GM23338 (cell line): ENCODE data around the gene KRTAP10-12. TPM values are rescaled to one million over a fixed set of nuclear protein-coding genes. Genes with fewer than 3 reads are reported as not detected.

Experiments used
- ATAC-seq: fragments of 200-7000 bp; cut with Tn5 transposase; 3 replicates; pipeline ENCODE4 v1.9.1; 2020
- DNase-seq: peaks from one replicate; pipeline ENCODE4 v3.0.0-alpha.2; 2015; ENCODE audit warnings: low spot score
- H2AFZ ChIP-seq: fragments of 200-600 bp; sonication (generic); 2 replicates; pipeline ENCODE4 v1.8.0; 2016; ENCODE audit warnings: antibody characterized with exemption, mild to moderate bottlenecking, moderate library complexity
- H3F3A ChIP-seq: fragments of 200-600 bp; sonication (generic); replicated peaks from 2 replicates; pipeline ENCODE4 v1.8.0; 2017; ENCODE audit warnings: antibody characterized with exemption, mixed run types, low read depth
- H3K27ac ChIP-seq: fragments of 200-600 bp; sonication (generic); 2 replicates; pipeline ENCODE4 v1.6.1; 2016; ENCODE audit warnings: low read depth
- H3K27me3 ChIP-seq: fragments of 200-600 bp; sonication (generic); 2 replicates; pipeline ENCODE4 v1.8.0; 2016; ENCODE audit warnings: mild to moderate bottlenecking, mixed run types, moderate library complexity; ENCODE audit not compliant: insufficient read depth
- H3K36me3 ChIP-seq: fragments of 200-600 bp; sonication (generic); 2 replicates; pipeline ENCODE4 v1.8.0; 2016; ENCODE audit warnings: mild to moderate bottlenecking; ENCODE audit not compliant: insufficient read depth
- H3K4me1 ChIP-seq: fragments of 200-600 bp; sonication (generic); 2 replicates; pipeline ENCODE4 v1.8.0; 2016; ENCODE audit warnings: mild to moderate bottlenecking, moderate library complexity; ENCODE audit not compliant: insufficient read depth
- H3K4me2 ChIP-seq: fragments of 200-600 bp; sonication (generic); 2 replicates; pipeline ENCODE4 v1.7.1; 2017; ENCODE audit warnings: mixed run types
- H3K4me3 ChIP-seq: fragments of 200-600 bp; sonication (generic); 2 replicates; pipeline ENCODE4 v1.6.1; 2016; ENCODE audit warnings: mixed run types
- H3K79me2 ChIP-seq: fragments of 200-600 bp; sonication (generic); replicated peaks from 2 replicates; pipeline ENCODE4 v1.8.0; 2017; ENCODE audit warnings: mild to moderate bottlenecking; ENCODE audit not compliant: insufficient read depth
- H3K9me2 ChIP-seq: fragments of 200-600 bp; sonication (generic); 2 replicates; pipeline ENCODE4 v1.8.0; 2017; ENCODE audit not compliant: insufficient read depth
- H4K20me1 ChIP-seq: fragments of 200-600 bp; sonication (generic); replicated peaks from 2 replicates; pipeline ENCODE4 v1.8.0; 2017; ENCODE audit warnings: mild to moderate bottlenecking; ENCODE audit not compliant: insufficient read depth
- H3K27ac Mint-ChIP-seq: 2 replicates; pipeline ENCODE4 v1.8.0; 2020; ENCODE audit warnings: inconsistent platforms, mild to moderate bottlenecking, moderate library complexity, mixed read lengths
- H3K27me3 Mint-ChIP-seq: 3 replicates; pipeline ENCODE4 v1.8.0; 2022; ENCODE audit warnings: low read depth, mild to moderate bottlenecking, moderate library complexity, mixed read lengths, inconsistent platforms; ENCODE audit not compliant: insufficient read depth, poor library complexity
- H3K36me3 Mint-ChIP-seq: 3 replicates; pipeline ENCODE4 v1.8.0; 2021; ENCODE audit warnings: low read depth, mild to moderate bottlenecking, inconsistent platforms, moderate library complexity, mixed read lengths
- H3K4me1 Mint-ChIP-seq: 3 replicates; pipeline ENCODE4 v1.8.0; 2020; ENCODE audit warnings: mild to moderate bottlenecking, inconsistent platforms, mixed read lengths
- H3K4me3 Mint-ChIP-seq: 3 replicates; pipeline ENCODE4 v1.8.0; 2021; ENCODE audit warnings: moderate library complexity, mild to moderate bottlenecking, inconsistent platforms, mixed read lengths
- H3K9me3 Mint-ChIP-seq: 3 replicates; pipeline ENCODE4 v1.8.0; 2020; ENCODE audit warnings: moderate library complexity, mild to moderate bottlenecking, inconsistent platforms, mixed read lengths
- CREB1 ChIP-seq: fragments of 250-450 bp; sonication (Bioruptor Pico); IDR thresholded peaks from 2 replicates; pipeline ENCODE4 v1.5.0; 2020; ENCODE audit warnings: low read depth, mild to moderate bottlenecking, moderate library complexity
- EZH2 ChIP-seq: fragments of 200-600 bp; sonication (generic); IDR thresholded peaks from one replicate; pipeline ENCODE4 v1.8.0; 2017; ENCODE audit warnings: antibody characterized with exemption, mild to moderate bottlenecking, low read depth; ENCODE audit not compliant: unreplicated experiment
- EZH2phosphoT487 ChIP-seq: fragments of 200-600 bp; sonication (generic); IDR thresholded peaks from one replicate; pipeline ENCODE4 v1.8.1; 2018; ENCODE audit warnings: antibody characterized with exemption; ENCODE audit not compliant: unreplicated experiment
- JUNB ChIP-seq: IDR thresholded peaks from one replicate; pipeline ENCODE4 v1.6.1; 2016; ENCODE audit warnings: antibody characterized with exemption; ENCODE audit not compliant: unreplicated experiment
- NANOG ChIP-seq: IDR thresholded peaks from 2 replicates; pipeline ENCODE4 v1.6.1; 2016; ENCODE audit warnings: antibody characterized with exemption, borderline replicate concordance
- STAT1 ChIP-seq: IDR thresholded peaks from one replicate; pipeline ENCODE4 v1.6.1; 2016; ENCODE audit warnings: antibody characterized with exemption; ENCODE audit not compliant: unreplicated experiment
- ZNF114 ChIP-seq: fragments of 250-450 bp; sonication (Bioruptor Pico); IDR thresholded peaks from 2 replicates; pipeline ENCODE4 v1.5.0; 2020; ENCODE audit warnings: mild to moderate bottlenecking, moderate library complexity
- ZNF331 ChIP-seq: fragments of 250-450 bp; sonication (Bioruptor Pico); IDR thresholded peaks from 2 replicates; pipeline ENCODE4 v1.5.0; 2020; ENCODE audit warnings: low read depth, mild to moderate bottlenecking, moderate library complexity
- polyA plus RNA-seq: library from polyadenylated mRNA; unstranded; fragments of >200 nt; fragmentation: Nextera tagmentation; extraction: Ambion mirVana; gene quantifications from 2 replicates; pipeline ENCODE4 v1.2.1, GENCODE V29; 2016
- total RNA-seq: library from RNA; depleted of rRNA; stranded (reverse); fragments of >200 nt; shearing (Covaris generic); gene quantifications from 2 replicates; pipeline ENCODE4 v1.2.3, GENCODE V29; 2014
- TF ChIP-seq, protein P1 (sequence below): IDR thresholded peaks from one replicate; pipeline ENCODE4 v1.6.1; 2018; ENCODE audit warnings: antibody characterized with exemption; ENCODE audit not compliant: unreplicated experiment
- TF ChIP-seq, protein P2 (sequence below): IDR thresholded peaks from 2 replicates; pipeline ENCODE4 v1.6.1; 2016; ENCODE audit warnings: antibody characterized with exemption
- TF ChIP-seq, protein P3 (sequence below): fragments of 250-450 bp; sonication (Bioruptor Pico); IDR thresholded peaks from 2 replicates; pipeline ENCODE4 v1.5.0; 2020; ENCODE audit warnings: mild to moderate bottlenecking, moderate library complexity
- TF ChIP-seq, protein P4 (sequence below), 2 experiments: fragments of 200-600 bp in 1 of 2; sonication (generic) in 1 of 2; conservative IDR thresholded peaks; 2 replicates each; pipeline versions ENCODE4 v1.5.1 to v1.6.1; 2016 to 2017; ENCODE audit warnings: antibody characterized with exemption in 2 of 2, low read depth in 2 of 2, mild to moderate bottlenecking in 2 of 2, moderate library complexity in 1 of 2

The KRTAP10-12 gene
- total and polyA plus RNA-seq, 2 experiments from 2014 or later, result not detected

DNA sequence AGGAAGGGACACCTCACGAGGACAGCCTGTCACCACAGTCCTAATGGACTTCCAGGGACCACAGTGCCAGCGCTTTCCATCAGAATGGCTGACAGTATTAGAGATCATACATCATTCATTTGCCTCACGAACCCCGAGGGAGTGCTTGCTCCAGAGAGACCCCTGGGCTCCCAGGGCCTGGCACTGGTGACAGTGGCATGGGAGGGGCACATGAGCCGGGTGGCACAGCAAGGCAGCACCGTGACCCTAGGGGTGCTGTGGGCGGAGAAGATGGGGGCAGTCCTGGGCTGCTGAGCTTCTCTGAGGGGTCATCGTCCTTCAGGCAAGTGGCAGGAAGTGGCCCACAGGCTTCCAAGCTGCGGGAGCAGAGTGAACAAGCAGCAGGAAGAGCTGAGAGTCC, 30.8 kb downstream of the KRTAP10-12 start (continued):
- TF ChIP-seq, protein P1, sequence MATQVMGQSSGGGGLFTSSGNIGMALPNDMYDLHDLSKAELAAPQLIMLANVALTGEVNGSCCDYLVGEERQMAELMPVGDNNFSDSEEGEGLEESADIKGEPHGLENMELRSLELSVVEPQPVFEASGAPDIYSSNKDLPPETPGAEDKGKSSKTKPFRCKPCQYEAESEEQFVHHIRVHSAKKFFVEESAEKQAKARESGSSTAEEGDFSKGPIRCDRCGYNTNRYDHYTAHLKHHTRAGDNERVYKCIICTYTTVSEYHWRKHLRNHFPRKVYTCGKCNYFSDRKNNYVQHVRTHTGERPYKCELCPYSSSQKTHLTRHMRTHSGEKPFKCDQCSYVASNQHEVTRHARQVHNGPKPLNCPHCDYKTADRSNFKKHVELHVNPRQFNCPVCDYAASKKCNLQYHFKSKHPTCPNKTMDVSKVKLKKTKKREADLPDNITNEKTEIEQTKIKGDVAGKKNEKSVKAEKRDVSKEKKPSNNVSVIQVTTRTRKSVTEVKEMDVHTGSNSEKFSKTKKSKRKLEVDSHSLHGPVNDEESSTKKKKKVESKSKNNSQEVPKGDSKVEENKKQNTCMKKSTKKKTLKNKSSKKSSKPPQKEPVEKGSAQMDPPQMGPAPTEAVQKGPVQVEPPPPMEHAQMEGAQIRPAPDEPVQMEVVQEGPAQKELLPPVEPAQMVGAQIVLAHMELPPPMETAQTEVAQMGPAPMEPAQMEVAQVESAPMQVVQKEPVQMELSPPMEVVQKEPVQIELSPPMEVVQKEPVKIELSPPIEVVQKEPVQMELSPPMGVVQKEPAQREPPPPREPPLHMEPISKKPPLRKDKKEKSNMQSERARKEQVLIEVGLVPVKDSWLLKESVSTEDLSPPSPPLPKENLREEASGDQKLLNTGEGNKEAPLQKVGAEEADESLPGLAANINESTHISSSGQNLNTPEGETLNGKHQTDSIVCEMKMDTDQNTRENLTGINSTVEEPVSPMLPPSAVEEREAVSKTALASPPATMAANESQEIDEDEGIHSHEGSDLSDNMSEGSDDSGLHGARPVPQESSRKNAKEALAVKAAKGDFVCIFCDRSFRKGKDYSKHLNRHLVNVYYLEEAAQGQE, result no peak
- TF ChIP-seq, protein P2, sequence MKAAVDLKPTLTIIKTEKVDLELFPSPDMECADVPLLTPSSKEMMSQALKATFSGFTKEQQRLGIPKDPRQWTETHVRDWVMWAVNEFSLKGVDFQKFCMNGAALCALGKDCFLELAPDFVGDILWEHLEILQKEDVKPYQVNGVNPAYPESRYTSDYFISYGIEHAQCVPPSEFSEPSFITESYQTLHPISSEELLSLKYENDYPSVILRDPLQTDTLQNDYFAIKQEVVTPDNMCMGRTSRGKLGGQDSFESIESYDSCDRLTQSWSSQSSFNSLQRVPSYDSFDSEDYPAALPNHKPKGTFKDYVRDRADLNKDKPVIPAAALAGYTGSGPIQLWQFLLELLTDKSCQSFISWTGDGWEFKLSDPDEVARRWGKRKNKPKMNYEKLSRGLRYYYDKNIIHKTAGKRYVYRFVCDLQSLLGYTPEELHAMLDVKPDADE, result no peak
- no peak for TF ChIP-seq JUNB

DNA sequence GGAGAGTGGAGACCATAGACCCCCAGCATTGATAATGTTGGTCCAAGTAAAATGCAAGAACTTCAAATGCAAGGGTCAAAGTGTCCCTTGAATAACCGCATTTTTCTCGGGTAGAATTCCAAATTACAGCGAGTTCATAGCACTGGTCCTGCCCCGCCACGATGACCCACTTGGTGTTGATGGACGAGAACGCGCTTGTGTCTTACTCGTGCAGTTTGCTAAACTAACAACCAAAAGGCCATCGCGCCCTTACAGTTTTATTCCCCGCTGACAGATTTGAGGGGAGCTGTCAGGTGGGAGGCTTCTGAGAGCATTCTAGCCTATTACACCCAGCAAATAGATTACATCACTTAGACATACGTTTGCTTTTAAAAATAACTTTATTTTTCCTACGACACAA, 31.7 kb downstream of the KRTAP10-12 start:
- H3K27ac Mint-ChIP-seq, result no peak overlapping the region
- no peak overlapping the region for H3K4me3 ChIP-seq
- H4K20me1 ChIP-seq, result no peaks in the 10 kb centered on the region
- no peak overlapping the region for H3K4me2 ChIP-seq
- no peaks in the 10 kb centered on the region; the same call in 1 of the 2 replicates for H3K4me1 ChIP-seq
- no peaks in the 10 kb centered on the region for H3F3A ChIP-seq
- ATAC-seq (no peak), DNase-seq (no peak)
- H3K27me3 ChIP-seq, result peaks cover 8% of the 10 kb centered on the region
- no peaks in the 10 kb centered on the region for H3K36me3 ChIP-seq
- H3K4me3 Mint-ChIP-seq, result no peak overlapping the region
- peaks cover 10% of the 10 kb centered on the region; the same call in 2 of the 3 replicates for H3K9me3 Mint-ChIP-seq
- H3K79me2 ChIP-seq, result no peaks in the 10 kb centered on the region
- peaks cover 27% of the 10 kb centered on the region for H3K27me3 Mint-ChIP-seq
- no peak overlapping the region for H3K27ac ChIP-seq
- no peaks in the 10 kb centered on the region for H3K9me2 ChIP-seq
- no peak overlapping the region for H2AFZ ChIP-seq
- H3K4me1 Mint-ChIP-seq, result peaks cover 5% of the 10 kb centered on the region; the same call in 2 of the 3 replicates
- peaks cover 9% of the 10 kb centered on the region; the same call in 1 of the 3 replicates for H3K36me3 Mint-ChIP-seq
- TF ChIP-seq NANOG, result no peak
- TF ChIP-seq, protein P3, sequence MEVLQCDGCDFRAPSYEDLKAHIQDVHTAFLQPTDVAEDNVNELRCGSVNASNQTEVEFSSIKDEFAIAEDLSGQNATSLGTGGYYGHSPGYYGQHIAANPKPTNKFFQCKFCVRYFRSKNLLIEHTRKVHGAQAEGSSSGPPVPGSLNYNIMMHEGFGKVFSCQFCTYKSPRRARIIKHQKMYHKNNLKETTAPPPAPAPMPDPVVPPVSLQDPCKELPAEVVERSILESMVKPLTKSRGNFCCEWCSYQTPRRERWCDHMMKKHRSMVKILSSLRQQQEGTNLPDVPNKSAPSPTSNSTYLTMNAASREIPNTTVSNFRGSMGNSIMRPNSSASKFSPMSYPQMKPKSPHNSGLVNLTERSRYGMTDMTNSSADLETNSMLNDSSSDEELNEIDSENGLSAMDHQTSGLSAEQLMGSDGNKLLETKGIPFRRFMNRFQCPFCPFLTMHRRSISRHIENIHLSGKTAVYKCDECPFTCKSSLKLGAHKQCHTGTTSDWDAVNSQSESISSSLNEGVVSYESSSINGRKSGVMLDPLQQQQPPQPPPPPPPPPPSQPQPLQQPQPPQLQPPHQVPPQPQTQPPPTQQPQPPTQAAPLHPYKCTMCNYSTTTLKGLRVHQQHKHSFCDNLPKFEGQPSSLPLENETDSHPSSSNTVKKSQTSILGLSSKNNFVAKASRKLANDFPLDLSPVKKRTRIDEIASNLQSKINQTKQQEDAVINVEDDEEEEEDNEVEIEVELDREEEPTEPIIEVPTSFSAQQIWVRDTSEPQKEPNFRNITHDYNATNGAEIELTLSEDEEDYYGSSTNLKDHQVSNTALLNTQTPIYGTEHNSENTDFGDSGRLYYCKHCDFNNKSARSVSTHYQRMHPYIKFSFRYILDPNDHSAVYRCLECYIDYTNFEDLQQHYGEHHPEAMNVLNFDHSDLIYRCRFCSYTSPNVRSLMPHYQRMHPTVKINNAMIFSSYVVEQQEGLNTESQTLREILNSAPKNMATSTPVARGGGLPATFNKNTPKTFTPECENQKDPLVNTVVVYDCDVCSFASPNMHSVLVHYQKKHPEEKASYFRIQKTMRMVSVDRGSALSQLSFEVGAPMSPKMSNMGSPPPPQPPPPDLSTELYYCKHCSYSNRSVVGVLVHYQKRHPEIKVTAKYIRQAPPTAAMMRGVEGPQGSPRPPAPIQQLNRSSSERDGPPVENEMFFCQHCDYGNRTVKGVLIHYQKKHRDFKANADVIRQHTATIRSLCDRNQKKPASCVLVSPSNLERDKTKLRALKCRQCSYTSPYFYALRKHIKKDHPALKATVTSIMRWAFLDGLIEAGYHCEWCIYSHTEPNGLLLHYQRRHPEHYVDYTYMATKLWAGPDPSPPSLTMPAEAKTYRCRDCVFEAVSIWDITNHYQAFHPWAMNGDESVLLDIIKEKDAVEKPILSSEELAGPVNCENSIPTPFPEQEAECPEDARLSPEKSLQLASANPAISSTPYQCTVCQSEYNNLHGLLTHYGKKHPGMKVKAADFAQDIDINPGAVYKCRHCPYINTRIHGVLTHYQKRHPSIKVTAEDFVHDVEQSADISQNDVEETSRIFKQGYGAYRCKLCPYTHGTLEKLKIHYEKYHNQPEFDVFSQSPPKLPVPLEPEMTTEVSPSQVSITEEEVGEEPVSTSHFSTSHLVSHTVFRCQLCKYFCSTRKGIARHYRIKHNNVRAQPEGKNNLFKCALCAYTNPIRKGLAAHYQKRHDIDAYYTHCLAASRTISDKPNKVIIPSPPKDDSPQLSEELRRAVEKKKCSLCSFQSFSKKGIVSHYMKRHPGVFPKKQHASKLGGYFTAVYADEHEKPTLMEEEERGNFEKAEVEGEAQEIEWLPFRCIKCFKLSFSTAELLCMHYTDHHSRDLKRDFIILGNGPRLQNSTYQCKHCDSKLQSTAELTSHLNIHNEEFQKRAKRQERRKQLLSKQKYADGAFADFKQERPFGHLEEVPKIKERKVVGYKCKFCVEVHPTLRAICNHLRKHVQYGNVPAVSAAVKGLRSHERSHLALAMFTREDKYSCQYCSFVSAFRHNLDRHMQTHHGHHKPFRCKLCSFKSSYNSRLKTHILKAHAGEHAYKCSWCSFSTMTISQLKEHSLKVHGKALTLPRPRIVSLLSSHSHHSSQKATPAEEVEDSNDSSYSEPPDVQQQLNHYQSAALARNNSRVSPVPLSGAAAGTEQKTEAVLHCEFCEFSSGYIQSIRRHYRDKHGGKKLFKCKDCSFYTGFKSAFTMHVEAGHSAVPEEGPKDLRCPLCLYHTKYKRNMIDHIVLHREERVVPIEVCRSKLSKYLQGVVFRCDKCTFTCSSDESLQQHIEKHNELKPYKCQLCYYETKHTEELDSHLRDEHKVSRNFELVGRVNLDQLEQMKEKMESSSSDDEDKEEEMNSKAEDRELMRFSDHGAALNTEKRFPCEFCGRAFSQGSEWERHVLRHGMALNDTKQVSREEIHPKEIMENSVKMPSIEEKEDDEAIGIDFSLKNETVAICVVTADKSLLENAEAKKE (CRISPR knock-in tag), result no peak
- no peak for TF ChIP-seq ZNF331 (CRISPR knock-in tag)
- TF ChIP-seq STAT1, result no peak
- TF ChIP-seq, protein P4, sequence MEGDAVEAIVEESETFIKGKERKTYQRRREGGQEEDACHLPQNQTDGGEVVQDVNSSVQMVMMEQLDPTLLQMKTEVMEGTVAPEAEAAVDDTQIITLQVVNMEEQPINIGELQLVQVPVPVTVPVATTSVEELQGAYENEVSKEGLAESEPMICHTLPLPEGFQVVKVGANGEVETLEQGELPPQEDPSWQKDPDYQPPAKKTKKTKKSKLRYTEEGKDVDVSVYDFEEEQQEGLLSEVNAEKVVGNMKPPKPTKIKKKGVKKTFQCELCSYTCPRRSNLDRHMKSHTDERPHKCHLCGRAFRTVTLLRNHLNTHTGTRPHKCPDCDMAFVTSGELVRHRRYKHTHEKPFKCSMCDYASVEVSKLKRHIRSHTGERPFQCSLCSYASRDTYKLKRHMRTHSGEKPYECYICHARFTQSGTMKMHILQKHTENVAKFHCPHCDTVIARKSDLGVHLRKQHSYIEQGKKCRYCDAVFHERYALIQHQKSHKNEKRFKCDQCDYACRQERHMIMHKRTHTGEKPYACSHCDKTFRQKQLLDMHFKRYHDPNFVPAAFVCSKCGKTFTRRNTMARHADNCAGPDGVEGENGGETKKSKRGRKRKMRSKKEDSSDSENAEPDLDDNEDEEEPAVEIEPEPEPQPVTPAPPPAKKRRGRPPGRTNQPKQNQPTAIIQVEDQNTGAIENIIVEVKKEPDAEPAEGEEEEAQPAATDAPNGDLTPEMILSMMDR (conservative IDR thresholded peaks at IDR 0.05; ENCODE audit: low read depth in 2 of 2), result no peak
- TF ChIP-seq EZH2, result no peak
- TF ChIP-seq CREB1 (CRISPR knock-in tag), result no peak
- no peak for TF ChIP-seq EZH2phosphoT487
- TF ChIP-seq JUNB, result no peak
- no peak for TF ChIP-seq ZNF114 (CRISPR knock-in tag)
